ENCODE measurements around the gene OR10D3.
"Not testable (repeated sequence)": the region's sequence is repeated elsewhere in the genome, so short reads cannot be mapped to it uniquely, and the experiment has no call there.

The OR10D3 gene

GRCh38 chr11:124183068-124183467 lies at the start of gene OR10D3:
Gene OR10D3 (plus strand): TSS chr11:124183345. CDS start chr11:124185270, 1,925 bp downstream.
- DNase-seq (ENCODE audit: low read depth in 1 of 2, low spot score in 1 of 2) = no peak

GRCh38 chr11:124143034-124143433 lies 40.1 kb upstream of the OR10D3 start:
- no peak for DNase-seq (ENCODE audit: low read depth in 1 of 2, low spot score in 1 of 2)

GRCh38 chr11:124147951-124148350 lies 35.2 kb upstream of the OR10D3 start:
- no peak for DNase-seq (ENCODE audit: low read depth in 1 of 2, low spot score in 1 of 2)

GRCh38 chr11:124150684-124151083 lies 32.5 kb upstream of the OR10D3 start:
- DNase-seq (ENCODE audit: low read depth in 1 of 2, low spot score in 1 of 2) = no peak

GRCh38 chr11:124152770-124153407 lies 30.3 kb upstream of the OR10D3 start:
- no peak for DNase-seq (ENCODE audit: low read depth in 1 of 2, low spot score in 1 of 2)

GRCh38 chr11:124153821-124154220 lies 29.3 kb upstream of the OR10D3 start:
- no peak for DNase-seq (ENCODE audit: low read depth in 1 of 2, low spot score in 1 of 2)

GRCh38 chr11:124159481-124159880 lies 23.7 kb upstream of the OR10D3 start:
- no peak for DNase-seq (ENCODE audit: low read depth in 1 of 2, low spot score in 1 of 2)

GRCh38 chr11:124160986-124161385 lies 22.2 kb upstream of the OR10D3 start:
- DNase-seq (ENCODE audit: low read depth in 1 of 2, low spot score in 1 of 2) = no peak

GRCh38 chr11:124167826-124168231 lies 15.3 kb upstream of the OR10D3 start:
- DNase-seq (ENCODE audit: low read depth in 1 of 2, low spot score in 1 of 2) = no peak

GRCh38 chr11:124168796-124169195 lies 14.3 kb upstream of the OR10D3 start:
- no peak for DNase-seq (ENCODE audit: low read depth in 1 of 2, low spot score in 1 of 2)

- not testable (repeated sequence) for DNase-seq (ENCODE audit: low read depth in 1 of 2, low spot score in 1 of 2)
Observed at GRCh38 chr11:124170315-124170714, 12.8 kb upstream of the OR10D3 start.

- no peak for DNase-seq (ENCODE audit: low read depth in 1 of 2, low spot score in 1 of 2)
Observed at GRCh38 chr11:124170801-124171586, 12.2 kb upstream of the OR10D3 start.

GRCh38 chr11:124172101-124172500 lies 11.0 kb upstream of the OR10D3 start:
- no peak for DNase-seq (ENCODE audit: low read depth in 1 of 2, low spot score in 1 of 2)

- DNase-seq (ENCODE audit: low read depth in 1 of 2, low spot score in 1 of 2) = no peak
Observed at GRCh38 chr11:124172599-124172998, 10.5 kb upstream of the OR10D3 start.

- DNase-seq (ENCODE audit: low read depth in 1 of 2, low spot score in 1 of 2) = no peak
Observed at GRCh38 chr11:124174001-124174583, 9.1 kb upstream of the OR10D3 start.

- no peak for DNase-seq (ENCODE audit: low read depth in 1 of 2, low spot score in 1 of 2)
Observed at GRCh38 chr11:124176925-124177715, 6.0 kb upstream of the OR10D3 start.

- no peak for DNase-seq (ENCODE audit: low read depth in 1 of 2, low spot score in 1 of 2)
Observed at GRCh38 chr11:124179310-124179709, 3.8 kb upstream of the OR10D3 start.

- no peak for DNase-seq (ENCODE audit: low read depth in 1 of 2, low spot score in 1 of 2)
Observed at GRCh38 chr11:124190298-124191139, 7.4 kb downstream of the OR10D3 start.

- no peak for DNase-seq (ENCODE audit: low read depth in 1 of 2, low spot score in 1 of 2)
Observed at GRCh38 chr11:124193221-124194010, 10.3 kb downstream of the OR10D3 start.
